Urinary bladder (tissue), 4 donors: ENCODE results near the gene SMYD3. TPM values are rescaled to one million over a fixed set of nuclear protein-coding genes. Genes with fewer than 3 reads are reported as not detected.

ENCODE experiments used
- DNase-seq: peaks from one replicate; pipeline ENCODE4 v3.0.0-alpha.2; 2015; ENCODE audit errors: extremely low spot score
- H3K27ac ChIP-seq: one replicate; pipeline ENCODE4 v1.5.1; 2013; ENCODE audit warnings: low read depth, mild to moderate bottlenecking, moderate library complexity
- H3K36me3 ChIP-seq: one replicate; pipeline ENCODE4 v1.6.1; 2013; ENCODE audit warnings: mild to moderate bottlenecking, moderate library complexity; ENCODE audit not compliant: insufficient read depth
- H3K4me1 ChIP-seq: one replicate; pipeline ENCODE4 v1.6.1; 2013; ENCODE audit warnings: mild to moderate bottlenecking, moderate library complexity; ENCODE audit not compliant: insufficient read depth
- H3K4me3 ChIP-seq: one replicate; pipeline ENCODE4 v1.5.1; 2013; ENCODE audit warnings: low read depth, low read length
- WGBS: extraction: QIAGEN DNeasy Blood & Tissue Kit; methylation state at CpG from one replicate; pipeline ENCODE4 v1.1.7; 2013; 5-methylcytosine and 5-hydroxymethylcytosine counted together
- polyA plus RNA-seq: library from polyadenylated mRNA; stranded (reverse); fragments of 200-250 nt; gene quantifications from one replicate; pipeline ENCODE4 v1.2.3, GENCODE V29; 2013
- total RNA-seq: library from RNA; depleted of rRNA; stranded (reverse); fragments of >200 nt; gene quantifications from one replicate; pipeline ENCODE4 v1.2.3, GENCODE V29; 2014
- donor health status: healthy with polysubstance abuse.
- donor health status: healthy.

Gene SMYD3
- total and polyA plus RNA-seq, 2 donors = 18.2 to 44.6 TPM

- H3K4me3 ChIP-seq = no peak overlapping the region
- DNase-seq = no peak
- no peaks in the 10 kb centered on the region for H3K4me1 ChIP-seq
- H3K27ac ChIP-seq = no peak overlapping the region
- H3K36me3 ChIP-seq = no peaks in the 10 kb centered on the region
- WGBS = 71% methylated on average over 1 of the region's 1 CpG
Measured at GRCh38 chr1:246281639-246282038, 225.4 kb downstream of the SMYD3 start.

DNA sequence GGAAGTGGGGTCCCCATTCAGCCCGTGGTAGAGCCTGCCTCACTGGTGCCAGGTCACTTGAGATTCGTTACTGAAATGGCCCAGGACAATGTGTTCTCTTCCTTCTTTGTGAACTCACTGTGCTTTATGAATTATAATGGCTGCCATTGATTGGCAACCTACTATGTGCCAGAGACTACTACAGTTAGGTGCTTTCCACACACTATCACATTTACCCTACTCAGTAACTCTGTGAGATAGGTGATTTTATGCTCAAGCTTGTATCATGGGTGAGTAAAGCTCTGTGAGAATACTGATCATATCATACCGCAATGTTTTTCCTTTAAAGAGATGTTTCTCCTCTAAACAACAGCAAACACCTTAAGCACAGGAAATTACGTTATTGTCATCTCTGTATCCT, 225.9 kb downstream of the SMYD3 start:
- no peaks in the 10 kb centered on the region for H3K4me1 ChIP-seq
- H3K4me3 ChIP-seq = no peak overlapping the region
- WGBS = 89% methylated on average over 4 of the region's 4 CpGs
- DNase-seq = no peak
- no peak overlapping the region for H3K27ac ChIP-seq
- no peaks in the 10 kb centered on the region for H3K36me3 ChIP-seq

DNA sequence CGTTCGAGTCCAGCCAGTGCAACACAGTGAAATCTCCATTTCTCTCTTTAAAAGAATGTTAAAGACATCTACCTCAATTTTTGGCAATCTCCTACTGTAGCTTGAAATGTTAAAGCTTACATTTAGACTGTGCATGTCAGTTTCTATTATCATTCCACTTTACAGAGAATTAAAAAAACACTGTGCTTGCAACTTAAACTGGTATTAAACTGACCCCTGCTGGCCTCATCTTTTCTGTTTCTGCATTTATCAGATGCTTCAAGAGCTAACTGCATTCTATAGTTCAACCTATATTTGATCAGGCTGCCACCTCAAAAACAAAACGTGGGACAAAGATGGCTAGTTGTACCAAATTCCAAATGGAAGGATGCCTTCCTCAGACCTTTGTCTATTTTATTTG, 226.5 kb downstream of the SMYD3 start:
- no peaks in the 10 kb centered on the region for H3K36me3 ChIP-seq
- no peaks in the 10 kb centered on the region for H3K4me1 ChIP-seq
- no peak overlapping the region for H3K27ac ChIP-seq
- DNase-seq = no peak
- H3K4me3 ChIP-seq = no peak overlapping the region
- WGBS = 88% methylated on average over 3 of the region's 3 CpGs

DNA sequence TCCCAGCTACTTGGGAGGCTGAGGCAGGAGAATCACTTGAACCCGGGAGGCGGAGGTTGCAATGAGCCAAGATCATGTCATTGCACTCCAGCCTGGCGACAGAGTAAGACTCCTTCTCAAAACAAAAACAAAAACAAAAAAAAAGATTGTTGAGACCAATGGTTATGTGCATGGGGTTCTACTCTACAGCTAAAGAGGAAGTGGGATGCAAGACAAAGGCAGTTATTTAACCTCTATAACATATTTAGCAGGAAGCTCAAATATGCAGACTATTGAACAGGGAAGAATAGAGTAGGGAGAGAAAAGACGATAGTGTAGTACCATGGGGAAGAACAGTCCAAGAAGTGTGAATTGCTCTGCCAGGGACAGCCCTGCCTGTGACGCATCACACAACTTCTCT, 227.7 kb downstream of the SMYD3 start:
- DNase-seq = no peak
- WGBS = 95% methylated on average over 5 of the region's 5 CpGs
- no peaks in the 10 kb centered on the region for H3K36me3 ChIP-seq
- H3K4me1 ChIP-seq = no peaks in the 10 kb centered on the region
- H3K27ac ChIP-seq = no peak overlapping the region
- no peak overlapping the region for H3K4me3 ChIP-seq

GRCh38 chr1:246278371-246278770, 228.7 kb downstream of the SMYD3 start:
- H3K4me1 ChIP-seq = no peaks in the 10 kb centered on the region
- H3K27ac ChIP-seq = no peak overlapping the region
- H3K36me3 ChIP-seq = no peaks in the 10 kb centered on the region
- DNase-seq = no peak
- WGBS = 97% methylated on average over 6 of the region's 6 CpGs
- H3K4me3 ChIP-seq = no peak overlapping the region

GRCh38 chr1:246275036-246275435, 232.0 kb downstream of the SMYD3 start:
- no peak for DNase-seq
- Histone ChIP-seq H3K4me1 (no peaks in the 10 kb centered on the region), H3K27ac (no peak overlapping the region), H3K4me3 (no peak overlapping the region), H3K36me3 (no peaks in the 10 kb centered on the region)
- 94% methylated on average over 3 of the region's 3 CpGs for WGBS

DNA sequence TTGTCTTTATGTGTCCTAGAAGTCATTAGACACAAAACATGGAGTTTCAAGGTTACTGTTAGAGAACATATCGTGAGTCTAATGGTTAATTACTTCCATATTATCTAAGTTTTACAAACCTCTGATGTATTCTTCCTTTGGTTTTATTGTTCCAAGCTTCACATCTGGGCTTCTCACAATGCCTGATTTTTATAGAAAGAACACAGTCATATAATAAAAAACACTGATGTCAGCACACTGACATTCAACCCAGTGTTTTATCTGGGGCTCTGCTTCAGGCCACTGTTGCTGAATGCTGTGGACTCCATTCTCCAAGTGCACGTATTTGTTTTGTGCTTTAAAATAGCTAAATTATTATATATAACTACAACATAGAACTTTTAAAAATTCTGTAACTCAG, 232.9 kb downstream of the SMYD3 start:
- DNase-seq = peak; percentile 33

GRCh38 chr1:246271516-246271915, 235.6 kb downstream of the SMYD3 start:
- Histone ChIP-seq H3K4me1 (no peaks in the 10 kb centered on the region), H3K4me3 (no peak overlapping the region), H3K36me3 (no peaks in the 10 kb centered on the region), H3K27ac (no peak overlapping the region)
- no peak for DNase-seq
- 96% methylated on average over 4 of the region's 4 CpGs for WGBS

More for the DNA sequence above, 232.9 kb downstream of the SMYD3 start:
- Histone ChIP-seq H3K27ac (no peak overlapping the region), H3K36me3 (no peaks in the 10 kb centered on the region), H3K4me1 (no peaks in the 10 kb centered on the region), H3K4me3 (no peak overlapping the region)
- WGBS = 66% methylated on average over 2 of the region's 2 CpGs

- DNase-seq = no peak
- no peak overlapping the region for H3K4me3 ChIP-seq
Measured at GRCh38 chr1:246270236-246270635, 236.8 kb downstream of the SMYD3 start.

GRCh38 chr1:246269466-246269865, 237.6 kb downstream of the SMYD3 start:
- no peaks in the 10 kb centered on the region for H3K4me1 ChIP-seq
- H3K4me3 ChIP-seq = no peak overlapping the region
- no peak for DNase-seq
- H3K36me3 ChIP-seq = no peaks in the 10 kb centered on the region
- H3K27ac ChIP-seq = no peak overlapping the region
- 97% methylated on average over 7 of the region's 7 CpGs for WGBS

More at GRCh38 chr1:246270236-246270635, 236.8 kb downstream of the SMYD3 start:
- H3K27ac ChIP-seq = no peak overlapping the region
- no peaks in the 10 kb centered on the region for H3K36me3 ChIP-seq
- H3K4me1 ChIP-seq = no peaks in the 10 kb centered on the region

DNA sequence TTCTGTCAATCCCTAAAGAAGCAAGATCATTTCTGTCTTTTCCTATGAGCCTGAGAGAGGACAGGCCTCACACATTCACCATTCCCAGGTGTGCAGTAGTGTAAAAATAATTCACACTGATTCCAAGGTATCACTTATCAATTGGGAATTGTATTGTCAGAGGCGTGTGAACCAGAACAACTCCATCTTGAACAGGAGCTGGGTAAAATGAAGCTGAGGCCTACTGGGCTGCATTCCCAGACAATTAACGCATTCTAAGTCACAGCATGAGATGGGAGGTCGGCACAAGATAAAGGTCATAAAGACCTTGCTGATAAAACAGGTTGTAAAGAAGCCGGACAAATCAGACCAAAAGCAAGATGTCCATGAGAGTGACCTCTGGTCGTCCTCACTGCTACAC, 239.2 kb downstream of the SMYD3 start:
- WGBS = 80% methylated on average over 5 of the region's 5 CpGs
- DNase-seq = no peak
- no peaks in the 10 kb centered on the region for H3K4me1 ChIP-seq
- H3K27ac ChIP-seq = no peak overlapping the region
- no peak overlapping the region for H3K4me3 ChIP-seq
- H3K36me3 ChIP-seq = no peaks in the 10 kb centered on the region

GRCh38 chr1:246267426-246267825, 239.7 kb downstream of the SMYD3 start:
- WGBS = 66% methylated on average over 3 of the region's 3 CpGs
- H3K36me3 ChIP-seq = no peaks in the 10 kb centered on the region
- H3K4me3 ChIP-seq = no peak overlapping the region

GRCh38 chr1:246265481-246265880, 241.6 kb downstream of the SMYD3 start:
- no peak for DNase-seq
- Histone ChIP-seq H3K27ac (no peak overlapping the region), H3K4me3 (no peak overlapping the region), H3K4me1 (no peaks in the 10 kb centered on the region), H3K36me3 (no peaks in the 10 kb centered on the region)
- WGBS = 81% methylated on average over 2 of the region's 2 CpGs

More at GRCh38 chr1:246267426-246267825, 239.7 kb downstream of the SMYD3 start:
- no peaks in the 10 kb centered on the region for H3K4me1 ChIP-seq
- H3K27ac ChIP-seq = no peak overlapping the region
- no peak for DNase-seq

- Histone ChIP-seq H3K4me3 (no peak overlapping the region), H3K4me1 (no peaks in the 10 kb centered on the region), H3K27ac (no peak overlapping the region), H3K36me3 (no peaks in the 10 kb centered on the region)
- WGBS = 86% methylated on average over 6 of the region's 6 CpGs
- no peak for DNase-seq
Measured at GRCh38 chr1:246262281-246262680, 244.8 kb downstream of the SMYD3 start.

- no peak for DNase-seq
- H3K4me3 ChIP-seq = no peak overlapping the region
- WGBS = 83% methylated on average over 3 of the region's 3 CpGs
- H3K27ac ChIP-seq = no peak overlapping the region
- no peaks in the 10 kb centered on the region for H3K36me3 ChIP-seq
- H3K4me1 ChIP-seq = no peaks in the 10 kb centered on the region
Measured at GRCh38 chr1:246261639-246262038, 245.4 kb downstream of the SMYD3 start.
